NCI-H2081 treated with DMSO at 0.1 percent for 48 hours (cell line): ENCODE measurements around the gene PRPSAP1.

Experiments
- DNase-seq: peaks from one replicate; lab custom pipeline; 2025; lab: John Stamatoyannopoulos, UW

PRPSAP1 gene

GRCh38 chr17:76353599-76354316 is at the start of gene PRPSAP1:
TSS of gene PRPSAP1 (minus strand) at chr17:76353916. CDS start at chr17:76353703, 213 bp downstream.
- DNase-seq: peak; percentile 81

- no peak for DNase-seq
These were observed 49.0 kb upstream of the PRPSAP1 start for GRCh38 chr17:76402711-76403110.

DNA sequence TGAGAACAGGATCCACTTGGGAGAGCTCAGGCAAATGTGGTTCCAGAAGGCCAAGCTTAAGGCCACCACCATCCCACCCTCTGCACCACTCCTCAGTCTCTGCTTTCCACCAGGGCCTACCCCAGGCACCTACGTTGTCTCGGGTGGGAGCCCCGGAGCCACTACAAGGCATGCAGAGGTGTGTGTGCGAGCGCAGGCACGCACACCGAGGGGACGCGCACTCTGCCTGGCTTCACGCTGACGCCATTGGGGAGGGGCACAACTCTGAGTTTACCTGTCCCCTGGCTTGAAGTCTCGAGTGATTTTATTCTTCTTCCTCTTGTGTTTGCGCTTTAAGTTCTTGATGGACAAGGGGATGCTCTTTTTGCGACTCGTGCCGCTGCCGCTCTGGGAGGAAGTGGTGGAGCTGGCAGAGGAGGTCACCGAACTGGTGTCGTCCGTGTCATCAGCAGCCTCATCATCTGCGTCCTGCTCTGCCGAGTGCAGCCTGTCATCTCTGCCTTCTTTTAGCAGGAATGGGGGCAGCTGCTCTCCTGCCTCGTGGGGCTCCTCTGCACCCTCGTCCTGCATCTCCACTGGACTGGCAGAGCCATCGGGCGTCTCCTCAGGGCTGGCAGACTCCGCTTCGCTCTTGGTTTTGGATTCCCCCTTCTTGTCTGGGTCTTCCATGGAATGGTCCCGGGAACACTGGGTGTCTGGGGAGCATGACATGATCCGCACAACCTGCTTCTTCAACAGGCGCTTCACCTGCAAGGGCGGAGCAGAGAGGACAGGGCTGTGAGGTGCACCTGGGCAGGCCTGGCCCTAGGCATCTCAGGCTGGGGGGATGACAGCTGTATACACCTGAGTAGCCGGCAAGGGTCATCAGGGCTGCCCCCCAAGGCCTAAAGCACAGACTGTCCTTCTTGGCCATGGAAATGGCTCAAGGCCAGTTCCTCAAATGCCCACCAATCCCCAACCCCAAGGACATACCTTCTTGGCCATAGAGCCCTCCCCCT is 45.8 kb upstream of the PRPSAP1 start:
- no peak for DNase-seq

GRCh38 chr17:76398523-76399174 is 44.9 kb upstream of the PRPSAP1 start:
- DNase-seq: no peak

GRCh38 chr17:76397687-76398522 is 44.2 kb upstream of the PRPSAP1 start:
- peak; percentile 32 for DNase-seq

DNA sequence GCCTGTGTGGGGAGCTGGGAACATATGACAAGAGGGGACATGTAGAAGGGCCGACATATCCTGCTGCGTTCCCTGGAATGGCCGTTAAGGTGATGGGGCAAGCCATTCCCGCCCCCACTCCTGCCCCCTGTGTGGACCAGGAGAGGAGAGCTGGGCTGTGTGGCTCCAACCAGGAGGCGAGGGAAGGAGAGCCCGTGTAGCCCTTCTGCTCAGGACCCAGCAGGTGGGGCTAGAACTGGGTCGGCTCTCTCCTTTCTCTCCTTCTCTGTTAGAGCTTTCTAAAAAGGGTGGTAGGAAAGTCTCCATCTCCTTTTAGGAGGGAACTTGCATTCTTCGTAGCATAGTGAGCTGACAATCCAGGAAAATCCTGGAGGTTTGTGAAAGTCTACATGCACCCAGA is 43.5 kb upstream of the PRPSAP1 start:
- DNase-seq: no peak

- DNase-seq: no peak
These were observed 42.3 kb upstream of the PRPSAP1 start for GRCh38 chr17:76395980-76396379.

GRCh38 chr17:76394166-76394565 is 40.5 kb upstream of the PRPSAP1 start:
- DNase-seq: no peak

- no peak for DNase-seq
These were observed 37.5 kb upstream of the PRPSAP1 start for GRCh38 chr17:76391200-76391715.

GRCh38 chr17:76390003-76390421 is 36.3 kb upstream of the PRPSAP1 start:
- no peak for DNase-seq

GRCh38 chr17:76388966-76389888 is 35.5 kb upstream of the PRPSAP1 start:
- no peak for DNase-seq

DNA sequence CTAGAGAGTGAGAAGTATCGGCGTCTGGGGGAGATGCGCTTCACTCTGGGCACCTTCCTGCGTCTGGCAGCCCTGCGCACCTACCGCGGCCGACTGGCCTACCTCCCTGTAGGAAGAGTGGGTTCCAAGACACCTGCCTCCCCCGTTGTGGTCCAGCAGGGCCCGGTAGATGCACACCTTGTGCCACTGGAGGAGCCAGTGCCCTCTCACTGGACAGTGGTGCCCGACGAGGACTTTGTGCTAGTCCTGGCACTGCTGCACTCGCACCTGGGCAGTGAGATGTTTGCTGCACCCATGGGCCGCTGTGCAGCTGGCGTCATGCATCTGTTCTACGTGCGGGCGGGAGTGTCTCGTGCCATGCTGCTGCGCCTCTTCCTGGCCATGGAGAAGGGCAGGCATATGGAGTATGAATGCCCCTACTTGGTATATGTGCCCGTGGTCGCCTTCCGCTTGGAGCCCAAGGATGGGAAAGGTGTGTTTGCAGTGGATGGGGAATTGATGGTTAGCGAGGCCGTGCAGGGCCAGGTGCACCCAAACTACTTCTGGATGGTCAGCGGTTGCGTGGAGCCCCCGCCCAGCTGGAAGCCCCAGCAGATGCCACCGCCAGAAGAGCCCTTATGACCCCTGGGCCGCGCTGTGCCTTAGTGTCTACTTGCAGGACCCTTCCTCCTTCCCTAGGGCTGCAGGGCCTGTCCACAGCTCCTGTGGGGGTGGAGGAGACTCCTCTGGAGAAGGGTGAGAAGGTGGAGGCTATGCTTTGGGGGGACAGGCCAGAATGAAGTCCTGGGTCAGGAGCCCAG is 33.5 kb upstream of the PRPSAP1 start:
- no peak for DNase-seq

- no peak for DNase-seq
These were observed 32.4 kb upstream of the PRPSAP1 start for GRCh38 chr17:76385892-76386786.

- DNase-seq: no peak
These were observed 31.5 kb upstream of the PRPSAP1 start for GRCh38 chr17:76384987-76385891.

GRCh38 chr17:76384222-76384986 is 30.7 kb upstream of the PRPSAP1 start, which contains the start of gene SPHK1:
TSS of gene SPHK1 (plus strand) at chr17:76384609. CDS start at chr17:76385645, 1,036 bp downstream.
- no peak for DNase-seq

- DNase-seq: no peak
These were observed 30.0 kb upstream of the PRPSAP1 start for GRCh38 chr17:76383546-76384221.
